OCI-LY3 (cell line): ENCODE data around the gene SMYD4.

Experiments used
- H2AFZ ChIP-seq: fragments of 200-600, 300-600 bp; shearing (Covaris generic); 2 replicates; pipeline ENCODE4 v1.6.0; 2014; ENCODE audit warnings: antibody characterized with exemption, low read depth, low read length
- H3K27ac ChIP-seq: fragments of 200-600, 300-600 bp; sonication (generic); 2 replicates; pipeline ENCODE4 v1.5.1; 2014; ENCODE audit warnings: mild to moderate bottlenecking, low read length, moderate library complexity, mixed read lengths
- H3K27me3 ChIP-seq: fragments of 200-600, 300-600 bp; sonication (generic); 2 replicates; pipeline ENCODE4 v1.6.1; 2014; ENCODE audit warnings: low read depth, low read length, mixed read lengths
- H3K36me3 ChIP-seq: fragments of 200-600, 300-600 bp; sonication (generic); replicated peaks from 2 replicates; pipeline ENCODE3; 2014; ENCODE audit warnings: low read depth, low read length, mixed read lengths
- H3K4me1 ChIP-seq: fragments of 300-600, 200-600 bp; sonication (generic); 2 replicates; pipeline ENCODE4 v1.6.1; 2014; ENCODE audit warnings: low read length, mixed read lengths
- H3K4me2 ChIP-seq: fragments of 200-600, 300-600 bp; sonication (generic); 2 replicates; pipeline ENCODE4 v1.6.1; 2014; ENCODE audit warnings: low read length, mixed read lengths
- H3K4me3 ChIP-seq: fragments of 300-600, 200-600 bp; sonication (generic); 2 replicates; pipeline ENCODE4 v1.5.1; 2014; ENCODE audit warnings: antibody characterized with exemption, mild to moderate bottlenecking, low read length, moderate library complexity
- H3K79me2 ChIP-seq: fragments of 300-600, 200-600 bp; shearing (Covaris generic); 2 replicates; pipeline ENCODE4 v1.6.1; 2014; ENCODE audit warnings: mild to moderate bottlenecking, low read length, mixed read lengths
- H3K9ac ChIP-seq: fragments of 300-600, 200-600 bp; shearing (Covaris generic); 2 replicates; pipeline ENCODE4 v1.6.0; 2014; ENCODE audit warnings: mild to moderate bottlenecking, low read length, moderate library complexity
- H3K9me3 ChIP-seq: fragments of 200-600, 300-600 bp; shearing (Covaris generic); 2 replicates; pipeline ENCODE4 v1.6.1; 2014; ENCODE audit warnings: low read length, mixed read lengths; ENCODE audit not compliant: insufficient read depth
- H4K20me1 ChIP-seq: fragments of 200-600, 300-600 bp; sonication (generic); 2 replicates; pipeline ENCODE4 v1.6.1; 2016; ENCODE audit warnings: low read length, mixed read lengths; ENCODE audit not compliant: insufficient read depth
- CTCF ChIP-seq: fragments of 200-600, 300-600 bp; sonication (generic); IDR thresholded peaks from 2 replicates; pipeline ENCODE4 v1.5.1; 2014; ENCODE audit warnings: antibody characterized with exemption, low read length, low read depth
- EZH2phosphoT487 ChIP-seq: fragments of 200-600 bp; shearing (Covaris generic); IDR thresholded peaks from 2 replicates; pipeline ENCODE4 v1.6.1; 2018; ENCODE audit warnings: antibody characterized with exemption, mixed run types, low read depth

Gene SMYD4

GRCh38 chr17:1829592-1830257, at the start of gene SMYD4, which contains the start of gene RPA1:
TSS of gene SMYD4 (minus strand) at chr17:1829902. CDS start at chr17:1827994, 1,908 bp downstream.
TSS of gene RPA1 (plus strand) at chr17:1830005. CDS start at chr17:1830094, 89 bp downstream.
- no peak for TF ChIP-seq CTCF
- TF ChIP-seq EZH2phosphoT487: no peak
- Histone ChIP-seq H3K27me3 (no peaks in the 10 kb centered on the region), H4K20me1 (0 out of 2 replicates have a peak, but pooled peaks cover under 1% of the 10 kb centered on the region), H3K9me3 (no peaks in the 10 kb centered on the region), H3K4me1 (peaks cover 30% of the 10 kb centered on the region), H3K4me2 (peak within 1 kb of the TSS; percentile 94), H3K9ac (peak within 1 kb of the TSS; percentile 74), H3K4me3 (peak within 1 kb of the TSS; percentile 95), H3K79me2 (peaks cover 54% of the 10 kb centered on the region), H3K36me3 (peaks cover 14% of the 10 kb centered on the region), H2AFZ (peak within 1 kb of the TSS; percentile 56), H3K27ac (peak within 1 kb of the TSS; percentile 46)

- no peak for TF ChIP-seq CTCF
- TF ChIP-seq EZH2phosphoT487: no peak
- Histone ChIP-seq H3K4me3 (no peak overlapping the region), H3K9ac (no peak overlapping the region), H3K27ac (no peak overlapping the region), H3K4me1 (no peaks in the 10 kb centered on the region), H3K36me3 (peaks cover 17% of the 10 kb centered on the region), H3K27me3 (no peaks in the 10 kb centered on the region), H3K4me2 (no peak overlapping the region), H3K79me2 (no peaks in the 10 kb centered on the region), H4K20me1 (no peaks in the 10 kb centered on the region), H2AFZ (no peak overlapping the region), H3K9me3 (no peaks in the 10 kb centered on the region)
Measured at GRCh38 chr17:1878419-1879121, 48.9 kb upstream of the SMYD4 start.

GRCh38 chr17:1875597-1875996, 45.9 kb upstream of the SMYD4 start:
- H3K9me3 ChIP-seq: no peaks in the 10 kb centered on the region
- no peaks in the 10 kb centered on the region for H3K27me3 ChIP-seq
- no peak for TF ChIP-seq CTCF
- H3K36me3 ChIP-seq: peaks cover 13% of the 10 kb centered on the region
- H3K4me1 ChIP-seq: no peaks in the 10 kb centered on the region
- no peaks in the 10 kb centered on the region for H4K20me1 ChIP-seq
- H3K4me2 ChIP-seq: no peak overlapping the region
- H2AFZ ChIP-seq: no peak overlapping the region
- no peak overlapping the region for H3K27ac ChIP-seq
- H3K4me3 ChIP-seq: no peak overlapping the region
- no peak overlapping the region for H3K9ac ChIP-seq
- H3K79me2 ChIP-seq: no peaks in the 10 kb centered on the region

GRCh38 chr17:1873418-1873817, 43.7 kb upstream of the SMYD4 start:
- H3K4me2 ChIP-seq: no peak overlapping the region
- no peaks in the 10 kb centered on the region for H3K79me2 ChIP-seq
- H3K9me3 ChIP-seq: no peaks in the 10 kb centered on the region
- TF ChIP-seq EZH2phosphoT487 (no peak), CTCF (no peak)
- H3K4me1 ChIP-seq: no peaks in the 10 kb centered on the region
- H3K36me3 ChIP-seq: peaks cover 18% of the 10 kb centered on the region
- H3K27me3 ChIP-seq: no peaks in the 10 kb centered on the region
- H3K27ac ChIP-seq: no peak overlapping the region
- H3K4me3 ChIP-seq: no peak overlapping the region
- no peak overlapping the region for H3K9ac ChIP-seq
- H4K20me1 ChIP-seq: no peaks in the 10 kb centered on the region
- H2AFZ ChIP-seq: no peak overlapping the region
